ENCODE data around the gene PHTF2.

Gene PHTF2
- long read RNA-seq, full-length matches to known transcripts, result 17 of 32 reads
- long read RNA-seq, partial matches to known transcripts, result 7 of 32 reads
- long read RNA-seq, other reads (novel, unspliced or antisense), result 8 of 32 reads

- peak within 1 kb of the TSS; percentile 80 for H3K27ac ChIP-seq (replicated peaks)
- peak within 1 kb of the TSS; percentile 99 for H3K4me3 ChIP-seq (replicated peaks; ENCODE audit: insufficient read depth, low read length)
- DNase-seq (ENCODE audit: low read depth in 1 of 2, low spot score in 1 of 2), result peak; percentile 97 to 99
- H3K27me3 ChIP-seq (ENCODE audit: insufficient read depth, poor library complexity, severe bottlenecking), result no peaks in the 10 kb centered on the region
- TF ChIP-seq REST (IDR thresholded peaks at IDR 0.05; ENCODE audit: insufficient replicate concordance, low read depth), result no peak
- no peak for TF ChIP-seq SPI1 (IDR thresholded peaks at IDR 0.05; ENCODE audit: borderline replicate concordance, low read depth)
- TF ChIP-seq CTCF (IDR thresholded peaks at IDR 0.05; ENCODE audit: insufficient read depth, low read length), result no peak
- TF ChIP-seq GABPA (IDR thresholded peaks at IDR 0.05; ENCODE audit: low read depth), result peak; percentile 81
- TF ChIP-seq POLR2AphosphoS5 (IDR thresholded peaks at IDR 0.05; ENCODE audit: low read depth), result peak; percentile 66
Measured at GRCh38 chr7:77798394-77799077, at the start of gene PHTF2, which contains the start of gene TMEM60. Gene PHTF2 (plus strand): TSS chr7:77798773. Gene TMEM60 (minus strand): TSS chr7:77798434. CDS start chr7:77794373, 4,061 bp downstream.

GRCh38 chr7:77752016-77752415, 46.6 kb upstream of the PHTF2 start:
- peak overlapping the region; percentile 58 for H3K27ac ChIP-seq (replicated peaks)
- no peak for TF ChIP-seq CTCF (IDR thresholded peaks at IDR 0.05; ENCODE audit: insufficient read depth, low read length)
- TF ChIP-seq REST (IDR thresholded peaks at IDR 0.05; ENCODE audit: insufficient replicate concordance, low read depth), result no peak
- TF ChIP-seq POLR2AphosphoS5 (IDR thresholded peaks at IDR 0.05; ENCODE audit: low read depth), result peak; percentile 92
- no peak for TF ChIP-seq SPI1 (IDR thresholded peaks at IDR 0.05; ENCODE audit: borderline replicate concordance, low read depth)
- peak; percentile 22; the same call in 1 of the 2 replicates for TF ChIP-seq GABPA (IDR thresholded peaks at IDR 0.05; ENCODE audit: low read depth)

GRCh38 chr7:77753173-77753572, 45.4 kb upstream of the PHTF2 start:
- Histone ChIP-seq H3K27me3 (ENCODE audit: insufficient read depth, poor library complexity, severe bottlenecking) (no peaks in the 10 kb centered on the region), H3K4me3 (replicated peaks; ENCODE audit: insufficient read depth, low read length) (no peak overlapping the region), H3K27ac (replicated peaks) (peak overlapping the region; percentile 58)
- TF ChIP-seq CTCF (IDR thresholded peaks at IDR 0.05; ENCODE audit: insufficient read depth, low read length) (no peak), GABPA (IDR thresholded peaks at IDR 0.05; ENCODE audit: low read depth) (no peak), SPI1 (IDR thresholded peaks at IDR 0.05; ENCODE audit: borderline replicate concordance, low read depth) (no peak), POLR2AphosphoS5 (IDR thresholded peaks at IDR 0.05; ENCODE audit: low read depth) (no peak), REST (IDR thresholded peaks at IDR 0.05; ENCODE audit: insufficient replicate concordance, low read depth) (no peak)
- DNase-seq (ENCODE audit: low read depth in 1 of 2, low spot score in 1 of 2), result no peak

More at GRCh38 chr7:77752016-77752415, 46.6 kb upstream of the PHTF2 start:
- peak; percentile 48 to 91 for DNase-seq (ENCODE audit: low read depth in 1 of 2, low spot score in 1 of 2)
- Histone ChIP-seq H3K4me3 (replicated peaks; ENCODE audit: insufficient read depth, low read length) (no peak overlapping the region), H3K27me3 (ENCODE audit: insufficient read depth, poor library complexity, severe bottlenecking) (no peaks in the 10 kb centered on the region)
